ENCODE measurements around the gene PCSK5.

DNA sequence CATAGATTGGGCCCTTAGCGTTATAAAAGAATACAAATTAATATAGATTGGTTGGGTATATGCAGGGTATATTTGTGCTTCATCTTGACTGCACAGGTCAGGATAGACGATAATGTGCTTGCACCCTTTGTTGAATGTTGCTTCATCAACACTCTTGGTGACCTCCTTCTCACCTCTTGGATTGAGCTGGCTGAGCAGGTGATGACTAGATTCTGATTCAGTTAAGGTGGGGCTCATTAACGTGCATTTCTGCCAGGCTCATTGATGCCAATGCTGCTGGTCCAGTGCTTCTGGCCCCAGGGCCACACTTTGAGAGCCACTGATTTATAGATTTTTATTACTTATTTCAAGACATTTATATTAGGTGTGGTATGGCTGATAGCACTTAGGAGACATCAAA lies 27.7 kb downstream of the PCSK5 start:
- no peak for TF ChIP-seq POLR2A (IDR thresholded peaks at IDR 0.05; ENCODE audit: control extremely low read depth in 1 of 2, low read depth in 2 of 2, low read length in 2 of 2)
- TF ChIP-seq, protein P1, sequence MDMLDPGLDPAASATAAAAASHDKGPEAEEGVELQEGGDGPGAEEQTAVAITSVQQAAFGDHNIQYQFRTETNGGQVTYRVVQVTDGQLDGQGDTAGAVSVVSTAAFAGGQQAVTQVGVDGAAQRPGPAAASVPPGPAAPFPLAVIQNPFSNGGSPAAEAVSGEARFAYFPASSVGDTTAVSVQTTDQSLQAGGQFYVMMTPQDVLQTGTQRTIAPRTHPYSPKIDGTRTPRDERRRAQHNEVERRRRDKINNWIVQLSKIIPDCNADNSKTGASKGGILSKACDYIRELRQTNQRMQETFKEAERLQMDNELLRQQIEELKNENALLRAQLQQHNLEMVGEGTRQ (IDR thresholded peaks at IDR 0.05; ENCODE audit: low read length), result no peak
